Activated naive CD4-positive, alpha-beta T cell treated with anti-CD3 and anti-CD28 coated beads for 36 hours (primary cell): Measurements from ENCODE around the gene C22orf23. TPM values are rescaled to one million over a fixed set of nuclear protein-coding genes. Genes with fewer than 3 reads are reported as not detected.

Experiments
- CTCF ChIA-PET: fragments of 350-600 bp; sonication (Branson Sonifier 250); formaldehyde crosslinking; loops from one replicate; lab custom pipeline; 2021; ENCODE audit warnings: antibody characterized with exemption; lab: Charles Lee
- DNase-seq: peaks from one replicate; pipeline ENCODE4 v3.0.0-alpha.2; 2020
- H3K27ac Mint-ChIP-seq: one replicate; pipeline ENCODE4 v1.8.0; 2021; ENCODE audit warnings: mild to moderate bottlenecking, mixed read lengths
- H3K27me3 Mint-ChIP-seq: one replicate; pipeline ENCODE4 v1.8.0; 2021; ENCODE audit warnings: low read depth, mixed read lengths
- H3K36me3 Mint-ChIP-seq: one replicate; pipeline ENCODE4 v1.8.0; 2021; ENCODE audit warnings: low read depth, mixed read lengths
- H3K4me1 Mint-ChIP-seq: one replicate; pipeline ENCODE4 v1.8.0; 2021; ENCODE audit warnings: low read depth, mixed read lengths
- H3K4me3 Mint-ChIP-seq: one replicate; pipeline ENCODE4 v1.8.0; 2021; ENCODE audit warnings: mild to moderate bottlenecking, moderate library complexity, mixed read lengths
- H3K9me3 Mint-ChIP-seq: one replicate; pipeline ENCODE4 v1.8.0; 2021; ENCODE audit warnings: mixed read lengths
- intact Hi-C: fragments of 100-400 bp; cut with micrococcal nuclease; formaldehyde crosslinking; loops from one replicate; pipeline ENCODE4 v1.15.1; 2023
- total RNA-seq, 2 experiments: library from RNA; stranded (reverse); gene quantifications; one replicate each; pipeline ENCODE4 v1.2.3, GENCODE V29; 2021

The C22orf23 gene
- total RNA-seq, 2 experiments from 2014 or later = not detected

DNA sequence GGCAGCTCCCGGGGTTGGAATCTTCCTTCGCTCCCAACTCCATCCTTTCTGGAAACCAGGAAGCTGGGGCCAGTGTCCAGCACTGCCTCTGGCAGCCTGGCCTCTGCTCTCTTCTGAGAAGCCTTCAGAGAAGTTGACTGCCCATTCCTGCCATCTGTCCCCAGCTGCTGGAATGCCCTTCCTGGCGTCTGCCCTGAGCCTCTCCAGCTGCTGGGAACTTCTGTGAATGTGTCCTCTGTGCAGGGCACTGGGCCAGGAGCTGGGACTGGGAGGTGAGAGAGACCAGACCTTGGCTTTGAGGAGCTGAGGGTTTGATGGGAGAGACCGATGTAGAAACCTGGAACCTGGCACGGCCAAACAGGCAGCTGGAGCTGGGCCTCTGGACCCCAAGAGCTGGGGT is 36.9 kb upstream of the C22orf23 start:
- no peaks in the 10 kb centered on the region for H3K9me3 Mint-ChIP-seq
- H3K36me3 Mint-ChIP-seq = peaks cover 2% of the 10 kb centered on the region
- H3K27me3 Mint-ChIP-seq = no peaks in the 10 kb centered on the region
- H3K4me1 Mint-ChIP-seq = no peaks in the 10 kb centered on the region
- H3K4me3 Mint-ChIP-seq = no peak overlapping the region
- intact Hi-C loops = no loop called here
- CTCF ChIA-PET = interaction anchor here (0.6 kb wide), 1 partner anchor 396 kb away, joined by 5 read pairs; no protein-coding TSS in a partner anchor
- no peak for DNase-seq
- H3K27ac Mint-ChIP-seq = no peak overlapping the region

DNA sequence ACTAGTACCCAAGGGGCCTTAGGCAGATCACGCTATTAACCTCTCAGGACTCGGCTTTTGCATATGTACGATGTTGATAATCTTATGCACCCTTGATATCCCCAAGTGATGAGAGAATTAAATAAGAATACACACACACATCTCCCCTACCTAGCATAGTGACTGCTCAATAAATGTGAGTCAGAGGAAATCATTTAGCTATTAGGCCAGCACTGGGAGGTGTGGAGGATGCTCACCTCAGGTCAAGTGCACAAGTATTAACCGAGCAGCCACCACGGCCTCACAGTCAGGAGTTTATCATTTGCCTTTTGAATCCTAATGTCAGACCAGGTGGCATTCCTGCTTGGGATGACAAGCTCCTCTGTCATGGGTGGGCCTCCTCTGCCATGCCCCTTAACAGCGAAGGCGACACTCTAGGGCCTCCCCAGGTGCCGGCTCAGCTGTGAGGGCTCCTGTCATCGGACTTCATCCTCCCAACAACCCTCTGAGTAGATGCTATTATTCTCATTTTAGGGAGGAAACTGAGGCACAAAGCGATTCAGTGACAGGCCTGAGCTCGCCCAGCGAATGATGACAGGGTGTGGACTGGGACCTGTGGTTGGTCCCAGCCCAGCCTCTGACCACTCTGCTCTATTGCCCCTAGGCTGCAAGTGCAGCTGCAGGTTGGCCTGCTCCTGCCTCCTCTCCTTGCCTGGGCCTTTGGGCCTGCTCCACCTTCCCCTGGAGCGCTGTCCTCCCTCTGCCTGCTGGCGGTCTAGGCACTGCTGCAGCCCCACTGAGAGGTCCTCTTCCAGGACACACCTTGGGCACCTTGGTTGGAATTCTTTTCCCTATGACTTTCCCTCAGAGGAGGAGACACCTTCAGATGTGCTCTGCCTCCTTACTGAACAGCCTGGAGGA is 36.0 kb upstream of the C22orf23 start:
- H3K36me3 Mint-ChIP-seq = peaks cover 2% of the 10 kb centered on the region
- no peaks in the 10 kb centered on the region for H3K9me3 Mint-ChIP-seq
- CTCF ChIA-PET = no interaction called here
- H3K4me3 Mint-ChIP-seq = no peak overlapping the region
- H3K27ac Mint-ChIP-seq = no peak overlapping the region
- DNase-seq = no peak
- intact Hi-C loops = no loop called here
- no peaks in the 10 kb centered on the region for H3K27me3 Mint-ChIP-seq
- H3K4me1 Mint-ChIP-seq = no peaks in the 10 kb centered on the region

DNA sequence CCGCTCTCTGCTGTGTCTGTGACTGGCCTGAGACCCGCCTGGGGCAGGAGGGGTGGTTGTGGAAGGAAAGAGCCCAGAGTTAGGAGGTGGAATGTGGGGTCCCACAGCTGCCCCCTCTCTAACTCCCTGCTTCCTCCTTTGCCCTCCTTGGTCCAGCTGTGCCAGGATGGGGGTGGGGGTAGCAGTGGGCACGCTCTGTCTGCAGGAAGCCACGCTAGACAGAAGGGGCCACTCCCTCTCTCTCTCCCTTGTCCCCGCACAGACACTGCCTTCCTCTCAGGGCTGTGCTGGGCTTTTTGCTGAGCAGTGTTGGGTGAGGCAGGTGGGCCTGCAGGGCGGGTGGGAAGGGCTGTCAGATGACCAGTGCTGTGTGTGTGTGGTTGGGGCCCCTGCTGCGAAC is 33.0 kb upstream of the C22orf23 start:
- Mint-ChIP-seq H3K4me3 (no peak overlapping the region), H3K27me3 (no peaks in the 10 kb centered on the region), H3K4me1 (no peaks in the 10 kb centered on the region), H3K27ac (no peak overlapping the region), H3K36me3 (peaks cover 2% of the 10 kb centered on the region), H3K9me3 (no peaks in the 10 kb centered on the region)
- DNase-seq = no peak
- CTCF ChIA-PET = no interaction called here
- intact Hi-C loops = no loop called here

DNA sequence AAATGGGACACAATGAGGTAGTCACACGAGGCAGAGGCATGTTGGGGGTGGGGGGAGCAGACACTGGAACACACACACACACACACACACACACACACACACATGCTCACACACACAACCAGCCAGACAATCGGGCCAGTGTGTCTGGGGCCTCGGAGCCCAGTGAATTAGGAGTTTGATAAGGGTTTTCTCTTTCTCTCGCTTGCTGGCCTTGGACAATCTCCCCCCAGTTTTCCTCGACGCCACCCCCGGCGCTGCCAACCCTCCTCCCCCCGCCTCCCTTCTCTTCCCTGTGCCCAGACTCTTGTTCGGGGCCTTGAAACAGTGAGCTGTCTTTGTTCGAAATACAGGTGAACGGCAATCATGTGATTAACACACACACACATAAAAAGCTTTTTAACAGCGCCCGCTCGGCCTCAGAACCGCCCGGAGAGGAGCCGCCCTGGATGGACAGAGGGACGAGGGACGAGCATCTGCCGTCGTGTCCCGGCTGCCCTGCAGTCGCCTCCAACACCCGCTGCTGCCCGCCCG is 32.4 kb upstream of the C22orf23 start:
- peaks cover 2% of the 10 kb centered on the region for H3K36me3 Mint-ChIP-seq
- DNase-seq = no peak
- no peaks in the 10 kb centered on the region for H3K9me3 Mint-ChIP-seq
- no peak overlapping the region for H3K4me3 Mint-ChIP-seq
- H3K27me3 Mint-ChIP-seq = no peaks in the 10 kb centered on the region
- intact Hi-C loops = no loop called here
- H3K27ac Mint-ChIP-seq = no peak overlapping the region
- H3K4me1 Mint-ChIP-seq = no peaks in the 10 kb centered on the region
- CTCF ChIA-PET = no interaction called here

DNA sequence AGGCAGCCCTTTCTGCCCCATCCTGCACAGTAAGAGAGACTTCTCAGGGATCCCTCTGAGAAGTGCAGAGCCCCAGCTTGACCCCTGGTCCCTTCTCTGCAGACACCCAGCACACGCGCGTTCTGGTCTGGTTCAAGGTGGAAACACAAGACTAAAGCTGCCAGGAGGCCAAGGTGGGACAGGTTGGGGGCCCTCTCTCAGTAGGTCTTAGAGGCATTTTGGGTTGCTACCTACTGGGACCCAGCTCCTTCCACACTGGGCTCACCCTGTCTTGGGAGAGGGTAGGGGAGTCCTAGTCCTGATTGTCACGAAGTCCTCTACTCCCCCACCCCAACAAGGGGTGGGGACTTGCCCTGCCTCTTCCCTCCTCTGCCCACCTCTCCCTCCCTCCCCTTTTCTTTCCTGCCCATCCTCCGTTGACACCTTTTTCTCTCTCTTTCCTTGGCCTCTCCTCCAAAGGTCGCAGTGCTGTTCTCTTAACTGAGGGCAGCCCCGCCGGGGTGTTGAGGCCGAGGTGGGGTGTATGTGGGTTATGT is 31.7 kb upstream of the C22orf23 start:
- Mint-ChIP-seq H3K36me3 (peaks cover 2% of the 10 kb centered on the region), H3K4me1 (no peaks in the 10 kb centered on the region), H3K4me3 (no peak overlapping the region), H3K27me3 (no peaks in the 10 kb centered on the region), H3K9me3 (no peaks in the 10 kb centered on the region), H3K27ac (no peak overlapping the region)
- CTCF ChIA-PET = interaction anchor here (0.6 kb wide), 1 partner anchor 20 kb away, joined by 4 read pairs; no protein-coding TSS in a partner anchor
- DNase-seq = no peak
- intact Hi-C loops = no loop called here

DNA sequence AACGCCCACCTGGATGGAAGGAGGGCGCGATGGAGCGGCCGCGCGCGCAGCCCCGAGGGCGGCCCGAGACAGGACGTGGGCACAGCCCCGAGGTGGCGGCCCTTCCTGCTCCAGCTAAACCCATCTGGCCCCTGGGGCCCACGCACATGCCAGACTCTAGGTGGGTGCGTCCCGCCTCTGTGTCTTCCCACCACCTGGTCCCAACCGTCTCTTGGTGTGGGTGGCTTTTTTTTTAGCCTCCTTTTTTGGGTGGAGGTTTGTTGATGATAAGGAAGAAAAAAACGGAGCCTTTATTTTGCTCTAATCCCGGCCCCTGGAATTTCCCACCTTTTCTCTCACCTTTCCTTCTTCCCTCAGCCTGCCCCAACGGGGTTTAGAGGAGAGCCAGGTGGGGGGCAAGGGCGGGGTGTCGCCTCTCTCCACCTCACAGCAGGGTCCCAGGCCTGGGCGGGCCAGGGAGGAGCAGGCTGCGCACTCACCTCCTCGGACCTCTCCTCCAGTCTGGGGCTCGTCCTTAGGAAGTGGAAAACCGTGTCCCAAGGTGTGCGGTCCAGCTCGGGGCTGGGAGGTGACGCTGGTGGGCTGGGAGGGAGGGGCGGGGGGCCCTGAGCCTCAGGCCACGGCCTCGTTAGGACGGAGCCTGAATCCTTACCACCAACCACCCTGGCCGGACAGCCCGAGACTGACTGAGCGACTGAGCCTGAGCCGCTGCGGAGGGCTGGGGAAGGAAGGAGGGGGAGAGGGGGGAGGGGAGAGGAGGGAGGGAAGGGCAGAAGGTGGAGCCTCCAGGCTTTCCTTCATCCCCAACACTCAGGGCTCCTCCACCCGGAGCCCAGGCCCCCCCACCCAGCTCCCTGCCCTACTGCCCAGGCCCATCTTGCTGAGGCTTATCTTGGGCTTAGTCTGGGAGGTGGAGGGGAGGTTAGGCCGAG is 30.7 kb upstream of the C22orf23 start, which contains the start of gene SOX10:
SOX10 (minus strand) TSS at position 696 of the 932 bp plus-strand sequence. CDS start 771 bp downstream, outside the sequence.
- Mint-ChIP-seq H3K36me3 (peaks cover 2% of the 10 kb centered on the region), H3K27ac (no peak within 1 kb of the TSS), H3K27me3 (no peaks in the 10 kb centered on the region), H3K9me3 (no peaks in the 10 kb centered on the region), H3K4me3 (no peak within 1 kb of the TSS), H3K4me1 (no peaks in the 10 kb centered on the region)
- no peak for DNase-seq
- CTCF ChIA-PET = interaction anchor here (1.1 kb wide), 1 partner anchor 12 kb away, joined by 3 read pairs; no protein-coding TSS in a partner anchor
- intact Hi-C loops = no loop called here

DNA sequence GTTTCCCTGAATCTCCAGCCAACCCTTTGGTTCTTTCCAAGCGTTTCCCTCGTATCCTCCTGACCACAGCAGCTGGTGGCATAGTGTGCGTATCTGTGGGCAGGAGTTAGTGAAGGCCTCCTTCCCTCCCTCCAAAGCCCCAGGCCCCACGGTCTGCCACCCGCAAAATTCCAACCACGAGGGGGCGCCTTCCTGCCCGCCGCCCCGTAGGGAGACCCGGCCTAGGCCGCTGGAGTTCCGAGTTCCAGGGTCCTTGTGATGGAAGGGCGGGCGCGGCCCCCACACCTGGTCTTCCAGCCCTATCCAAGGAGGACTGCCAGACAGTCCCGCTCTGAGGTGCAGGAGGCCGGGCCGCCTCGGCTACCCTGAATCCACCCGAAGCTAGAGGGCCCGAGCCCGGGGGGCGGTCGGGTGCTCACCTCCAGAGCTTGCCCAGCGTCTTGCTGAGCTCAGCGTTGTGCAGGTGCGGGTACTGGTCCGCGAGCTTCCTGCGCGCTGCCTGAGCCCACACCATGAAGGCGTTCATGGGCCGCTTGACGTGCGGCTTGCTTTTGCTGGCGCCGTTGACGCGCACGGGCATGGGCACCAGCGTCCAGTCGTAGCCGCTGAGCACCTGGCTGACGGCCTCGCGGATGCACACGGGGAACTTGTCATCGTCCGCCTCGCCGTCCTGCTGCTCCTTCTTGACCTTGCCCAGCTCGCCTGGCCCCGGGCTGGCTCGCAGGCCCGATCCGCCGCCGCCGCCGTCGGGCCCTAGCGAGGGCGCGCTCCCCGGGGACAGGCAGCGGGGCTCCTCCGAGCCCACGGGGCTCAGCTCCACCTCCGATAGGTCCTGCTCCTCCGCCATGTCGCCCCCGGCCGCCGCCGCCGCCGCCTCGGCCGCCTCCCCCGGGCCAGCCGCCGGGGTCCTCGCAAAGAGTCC is 29.8 kb upstream of the C22orf23 start:
- no peak for DNase-seq

DNA sequence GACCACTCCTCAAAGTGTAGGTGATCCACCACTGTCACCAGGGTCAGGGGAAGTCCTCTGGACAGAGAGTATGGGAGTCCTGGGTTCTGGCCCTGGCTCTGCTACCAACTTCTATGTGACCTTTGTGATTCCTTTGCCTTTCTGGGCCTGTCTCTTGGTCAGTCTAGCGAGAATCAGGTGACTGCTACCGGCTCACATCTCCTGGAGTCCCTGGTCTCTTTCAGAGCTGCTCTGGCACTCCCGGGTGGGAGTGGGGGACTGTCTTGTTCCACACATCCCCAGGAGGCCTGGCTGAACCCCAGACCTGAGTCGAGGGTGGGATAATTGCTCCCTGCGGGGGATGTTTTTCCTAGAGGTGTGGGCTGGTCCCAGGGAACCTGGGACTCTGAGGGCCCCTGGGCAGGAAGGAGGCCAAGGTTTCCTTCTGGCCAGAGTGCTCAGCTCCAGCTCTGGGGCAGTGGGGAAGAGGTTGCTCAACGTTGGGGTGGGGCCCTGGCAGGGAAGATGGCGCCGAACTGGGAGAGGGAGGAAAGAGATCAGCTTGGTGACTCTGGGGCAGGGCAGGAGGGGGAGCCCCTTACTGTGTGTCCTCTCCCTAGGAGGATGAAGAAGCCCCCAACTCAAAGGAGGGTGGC is 28.9 kb upstream of the C22orf23 start:
- CTCF ChIA-PET = no interaction called here
- Mint-ChIP-seq H3K27ac (no peak overlapping the region), H3K4me3 (no peak overlapping the region), H3K9me3 (no peaks in the 10 kb centered on the region), H3K36me3 (peaks cover 2% of the 10 kb centered on the region), H3K4me1 (no peaks in the 10 kb centered on the region), H3K27me3 (no peaks in the 10 kb centered on the region)
- intact Hi-C loops = no loop called here
- no peak for DNase-seq

More for the DNA sequence above, 29.8 kb upstream of the C22orf23 start:
- intact Hi-C loops = no loop called here
- H3K4me1 Mint-ChIP-seq = no peaks in the 10 kb centered on the region
- peaks cover 2% of the 10 kb centered on the region for H3K36me3 Mint-ChIP-seq
- no peak overlapping the region for H3K4me3 Mint-ChIP-seq
- H3K9me3 Mint-ChIP-seq = no peaks in the 10 kb centered on the region
- CTCF ChIA-PET = interaction anchor here (1.1 kb wide), 1 partner anchor 13 kb away, joined by 3 read pairs; no protein-coding TSS in a partner anchor
- H3K27ac Mint-ChIP-seq = no peak overlapping the region
- H3K27me3 Mint-ChIP-seq = no peaks in the 10 kb centered on the region

DNA sequence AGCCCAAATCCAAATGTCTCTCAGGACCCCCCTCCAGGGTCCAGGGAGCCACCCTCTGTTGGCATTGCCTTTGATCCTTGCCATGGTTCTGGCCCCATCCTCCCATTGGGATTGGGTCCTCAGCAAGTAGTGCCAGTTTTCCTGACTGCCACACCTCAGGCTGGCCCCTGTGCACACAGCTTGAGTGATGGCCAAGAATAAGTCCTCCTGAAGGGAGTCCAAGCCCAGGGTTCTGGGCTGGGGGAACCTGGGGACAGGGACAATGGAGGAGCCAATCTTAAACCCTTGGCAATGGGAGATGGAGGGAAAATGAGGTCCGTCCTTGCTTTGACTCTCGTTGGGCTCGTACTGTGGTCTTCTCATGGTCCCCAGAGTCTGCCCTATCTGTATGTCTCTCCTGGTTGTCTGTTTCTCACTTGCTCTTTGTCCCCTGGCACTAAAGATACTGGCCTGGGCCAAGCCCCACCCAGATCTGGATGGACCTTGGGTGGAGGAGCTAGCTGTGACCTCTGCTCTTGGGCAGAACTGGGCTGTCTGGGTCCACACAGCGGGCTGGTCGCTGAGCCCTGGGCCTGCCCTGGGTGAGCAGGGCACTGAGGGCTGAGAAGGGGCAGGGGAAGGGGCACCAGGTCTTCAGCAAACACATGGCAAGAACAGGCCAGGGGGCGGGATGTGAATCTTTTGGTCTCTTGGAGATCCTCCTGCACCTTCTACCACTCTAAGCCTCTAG is 28.0 kb upstream of the C22orf23 start:
- H3K4me3 Mint-ChIP-seq = no peak overlapping the region
- intact Hi-C loops = no loop called here
- CTCF ChIA-PET = no interaction called here
- no peak overlapping the region for H3K27ac Mint-ChIP-seq
- H3K36me3 Mint-ChIP-seq = peaks cover 2% of the 10 kb centered on the region
- no peak for DNase-seq
- no peaks in the 10 kb centered on the region for H3K27me3 Mint-ChIP-seq
- no peaks in the 10 kb centered on the region for H3K9me3 Mint-ChIP-seq
- H3K4me1 Mint-ChIP-seq = no peaks in the 10 kb centered on the region

DNA sequence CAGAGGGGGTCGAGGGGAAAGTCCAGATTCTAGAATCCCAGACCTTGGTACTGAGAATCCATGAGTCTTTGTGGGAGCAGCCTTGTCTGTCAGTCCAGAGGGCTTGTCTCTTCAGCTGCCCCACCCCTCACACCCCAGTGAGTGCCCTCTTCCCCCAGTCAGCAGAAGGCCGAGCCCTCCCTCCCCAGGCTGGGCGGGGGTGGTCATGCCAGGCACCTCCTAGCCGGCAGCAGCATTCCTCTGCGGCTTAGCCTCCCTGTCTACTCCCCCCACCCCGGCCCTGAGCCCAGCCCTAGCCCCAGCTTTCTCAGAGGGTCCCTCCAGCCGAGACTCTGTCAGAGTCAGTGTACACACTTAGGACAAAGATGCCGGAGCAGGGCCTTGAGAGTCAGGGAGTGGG is 26.4 kb upstream of the C22orf23 start:
- CTCF ChIA-PET = no interaction called here
- Mint-ChIP-seq H3K4me3 (no peak overlapping the region), H3K4me1 (no peaks in the 10 kb centered on the region), H3K27ac (no peak overlapping the region), H3K36me3 (peaks cover 7% of the 10 kb centered on the region), H3K9me3 (no peaks in the 10 kb centered on the region), H3K27me3 (no peaks in the 10 kb centered on the region)
- no peak for DNase-seq
- intact Hi-C loops = no loop called here
